ENCODE data around the gene CMTM3. TPM values are rescaled to one million over a fixed set of nuclear protein-coding genes. Genes with fewer than 3 reads are reported as not detected.

CMTM3 gene
- total RNA-seq, 4 donors from 2014 or later, result 4.9 to 15.7 (median 11.3) TPM

- Histone ChIP-seq H3K27me3 (no peaks in the 10 kb centered on the region), H3K9me3 (no peaks in the 10 kb centered on the region), H3K4me1 (peaks cover 0 to 13% (median 5%) of the 10 kb centered on the region in 4 donors), H3K4me3 (peak within 1 kb of the TSS; percentile 22 to 48 (median 46)), H3K27ac (no peak within 1 kb of the TSS), H3K36me3 (no peaks in the 10 kb centered on the region)
- no peak for DNase-seq
- TF ChIP-seq, protein P1, sequence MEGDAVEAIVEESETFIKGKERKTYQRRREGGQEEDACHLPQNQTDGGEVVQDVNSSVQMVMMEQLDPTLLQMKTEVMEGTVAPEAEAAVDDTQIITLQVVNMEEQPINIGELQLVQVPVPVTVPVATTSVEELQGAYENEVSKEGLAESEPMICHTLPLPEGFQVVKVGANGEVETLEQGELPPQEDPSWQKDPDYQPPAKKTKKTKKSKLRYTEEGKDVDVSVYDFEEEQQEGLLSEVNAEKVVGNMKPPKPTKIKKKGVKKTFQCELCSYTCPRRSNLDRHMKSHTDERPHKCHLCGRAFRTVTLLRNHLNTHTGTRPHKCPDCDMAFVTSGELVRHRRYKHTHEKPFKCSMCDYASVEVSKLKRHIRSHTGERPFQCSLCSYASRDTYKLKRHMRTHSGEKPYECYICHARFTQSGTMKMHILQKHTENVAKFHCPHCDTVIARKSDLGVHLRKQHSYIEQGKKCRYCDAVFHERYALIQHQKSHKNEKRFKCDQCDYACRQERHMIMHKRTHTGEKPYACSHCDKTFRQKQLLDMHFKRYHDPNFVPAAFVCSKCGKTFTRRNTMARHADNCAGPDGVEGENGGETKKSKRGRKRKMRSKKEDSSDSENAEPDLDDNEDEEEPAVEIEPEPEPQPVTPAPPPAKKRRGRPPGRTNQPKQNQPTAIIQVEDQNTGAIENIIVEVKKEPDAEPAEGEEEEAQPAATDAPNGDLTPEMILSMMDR (IDR thresholded peaks at IDR 0.05), result no peak
- TF ChIP-seq POLR2A (IDR thresholded peaks at IDR 0.05), result no peak
These were observed 25.6 kb upstream of the CMTM3 start, which contains the start of gene CMTM2 for GRCh38 chr16:66578651-66579531. Gene CMTM2, plus strand, starts transcription at chr16:66579463. Its CDS starts 145 bp downstream, at chr16:66579608.

DNA sequence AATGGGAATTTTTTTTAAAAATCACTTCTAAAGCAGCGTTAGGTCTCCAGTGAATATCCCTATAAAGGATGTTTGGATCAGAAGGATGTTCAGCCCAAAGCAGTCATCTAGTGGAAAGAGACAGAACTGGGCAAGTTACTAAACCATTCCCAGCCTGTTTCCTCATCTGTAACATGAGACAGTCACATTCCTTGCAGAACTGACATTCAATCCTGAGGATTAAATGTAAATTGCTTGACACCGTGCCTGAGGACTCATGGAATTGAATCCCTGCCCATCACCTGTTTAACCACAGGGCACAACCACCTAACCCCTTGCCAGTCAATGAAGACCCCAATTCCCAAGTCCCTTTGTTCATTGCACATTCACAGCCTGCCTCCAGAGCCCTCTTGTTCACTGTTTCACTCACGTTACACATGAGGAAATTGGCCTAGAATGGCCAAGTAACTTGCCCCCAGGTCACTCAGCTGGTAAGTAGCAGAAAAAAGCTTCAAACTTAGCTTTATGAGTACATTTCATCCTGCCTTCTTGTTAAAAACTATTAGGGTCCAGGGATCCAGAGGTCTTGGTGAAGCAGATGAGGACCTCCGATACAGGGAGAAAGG is 23.8 kb upstream of the CMTM3 start:
- H3K4me1 ChIP-seq, result peaks cover 0 to 13% (median 5%) of the 10 kb centered on the region in 4 donors
- no peaks in the 10 kb centered on the region for H3K36me3 ChIP-seq
- DNase-seq, result no peak
- TF ChIP-seq POLR2A (IDR thresholded peaks at IDR 0.05), result no peak
- TF ChIP-seq, protein P1 (IDR thresholded peaks at IDR 0.05), result no peak
- H3K27ac ChIP-seq, result no peak overlapping the region
- no peak overlapping the region for H3K4me3 ChIP-seq
- no peaks in the 10 kb centered on the region for H3K9me3 ChIP-seq
- H3K27me3 ChIP-seq, result no peaks in the 10 kb centered on the region

- Histone ChIP-seq H3K27ac (no peak overlapping the region), H3K36me3 (no peaks in the 10 kb centered on the region), H3K27me3 (no peaks in the 10 kb centered on the region), H3K9me3 (no peaks in the 10 kb centered on the region), H3K4me3 (no peak overlapping the region), H3K4me1 (peaks cover 0 to 13% (median 5%) of the 10 kb centered on the region in 4 donors)
- TF ChIP-seq, protein P1 (IDR thresholded peaks at IDR 0.05), result no peak
- TF ChIP-seq POLR2A (IDR thresholded peaks at IDR 0.05), result no peak
- no peak for DNase-seq
These were observed 23.1 kb upstream of the CMTM3 start for GRCh38 chr16:66581246-66581952.

DNA sequence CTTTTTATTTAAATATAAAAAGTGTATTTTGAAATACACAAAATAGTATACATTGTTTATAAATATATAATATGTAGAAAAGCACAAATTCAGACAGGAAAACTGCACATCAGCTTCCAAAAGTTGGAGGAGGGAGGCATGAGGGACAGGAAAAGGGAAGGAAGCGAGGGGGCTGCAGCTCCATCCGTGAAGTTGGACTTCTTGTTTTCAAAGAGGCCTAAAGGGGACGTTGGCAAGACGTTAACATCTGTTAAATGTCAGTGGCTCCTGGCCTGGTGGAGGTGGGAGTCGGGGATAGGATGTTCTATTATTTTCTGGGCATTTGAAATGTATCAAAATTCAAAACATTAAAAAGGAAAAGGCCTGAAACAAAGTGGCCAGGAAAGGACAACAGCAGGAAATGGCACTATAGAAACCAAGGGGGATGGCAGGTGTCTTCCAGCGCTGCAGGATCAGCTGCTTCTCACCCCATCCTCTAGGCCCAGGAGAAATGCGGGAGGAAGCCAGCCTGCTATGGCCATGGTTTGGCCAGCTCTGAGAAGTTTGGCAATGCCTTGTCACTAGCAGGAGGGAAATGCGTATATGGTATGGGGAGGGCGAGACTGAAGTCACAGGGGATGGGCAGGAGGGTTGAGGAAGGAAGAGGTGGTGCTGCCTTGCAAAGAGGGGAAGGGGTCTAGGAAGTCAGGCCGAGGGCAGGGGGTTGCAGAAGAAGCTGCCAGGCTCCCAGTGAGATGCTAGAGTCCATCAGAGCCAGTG is 18.8 kb upstream of the CMTM3 start:
- H3K9me3 ChIP-seq, result no peaks in the 10 kb centered on the region
- no peak overlapping the region for H3K4me3 ChIP-seq
- peak in 1 of 3 donors; percentile 39 for DNase-seq
- no peaks in the 10 kb centered on the region for H3K4me1 ChIP-seq
- no peaks in the 10 kb centered on the region for H3K27me3 ChIP-seq
- TF ChIP-seq, protein P1 (IDR thresholded peaks at IDR 0.05), result no peak
- no peak overlapping the region for H3K27ac ChIP-seq
- H3K36me3 ChIP-seq, result no peaks in the 10 kb centered on the region
